SIG-M5 (cell line): ENCODE measurements around the gene CAPNS2.
"Not testable (repeated sequence)": the region's sequence is repeated elsewhere in the genome, so short reads cannot be mapped to it uniquely, and the experiment has no call there.

Experiments
- DNase-seq: peaks from one replicate; lab custom pipeline; 2025; lab: John Stamatoyannopoulos, UW

Gene CAPNS2

GRCh38 chr16:55568207-55568606, 1.7 kb downstream of the CAPNS2 start:
- no peak for DNase-seq

GRCh38 chr16:55569025-55569424, 2.5 kb downstream of the CAPNS2 start:
- no peak for DNase-seq

- no peak for DNase-seq
Measured at GRCh38 chr16:55570159-55570558, 3.7 kb downstream of the CAPNS2 start.

DNA sequence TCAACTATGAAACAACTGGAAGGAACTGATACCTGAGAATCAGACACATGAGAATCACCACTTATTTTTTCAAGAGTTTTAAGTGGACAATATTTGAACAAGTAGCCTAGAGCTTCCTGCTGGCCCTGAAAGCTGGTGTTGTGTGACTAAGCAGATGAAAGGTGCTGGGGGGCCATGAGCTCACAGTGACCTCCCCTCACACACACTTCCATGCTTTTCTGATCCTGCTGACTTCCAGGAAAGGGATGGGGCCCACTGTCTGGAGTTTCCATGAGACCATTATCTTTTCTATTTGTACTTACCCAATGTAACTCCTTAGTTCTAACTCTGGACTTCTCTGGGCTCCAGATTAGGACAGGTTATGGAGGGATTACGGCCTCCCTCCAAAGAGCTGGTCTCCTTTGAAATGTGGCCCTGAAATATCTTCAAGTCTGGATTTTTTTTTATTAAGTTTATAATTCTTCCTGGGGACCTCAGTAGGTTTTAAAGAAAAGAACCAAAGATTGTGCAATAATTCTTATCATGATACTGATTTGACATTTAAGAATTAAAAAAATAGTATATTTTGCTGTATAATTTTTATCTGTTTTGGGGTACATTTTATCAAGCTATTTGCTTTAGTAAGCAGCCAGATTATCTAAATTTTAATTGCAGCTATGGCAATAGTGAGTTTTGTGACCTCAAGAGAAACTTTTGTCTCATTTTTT, 4.9 kb downstream of the CAPNS2 start:
- DNase-seq = no peak

DNA sequence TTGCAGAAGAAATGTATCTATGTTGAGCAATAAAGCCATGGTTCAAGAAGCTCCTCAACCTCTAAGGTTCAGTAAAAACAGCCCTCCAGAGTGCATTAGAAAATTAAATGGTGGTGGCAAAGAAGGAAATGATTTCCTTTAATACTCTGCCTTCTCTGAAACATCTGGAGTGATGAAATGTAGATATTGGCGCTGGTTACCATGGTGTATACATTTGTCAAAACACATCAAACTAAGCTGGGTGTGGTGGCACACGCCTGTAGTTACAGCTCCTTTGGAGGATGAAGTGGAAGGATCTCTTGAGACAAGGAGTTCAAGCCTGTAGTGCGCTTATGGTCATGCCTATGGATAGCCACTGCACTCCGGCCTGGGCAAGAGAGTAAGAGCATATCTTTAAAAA, 6.0 kb downstream of the CAPNS2 start:
- no peak for DNase-seq

GRCh38 chr16:55574811-55575210, 8.3 kb downstream of the CAPNS2 start:
- no peak for DNase-seq

DNA sequence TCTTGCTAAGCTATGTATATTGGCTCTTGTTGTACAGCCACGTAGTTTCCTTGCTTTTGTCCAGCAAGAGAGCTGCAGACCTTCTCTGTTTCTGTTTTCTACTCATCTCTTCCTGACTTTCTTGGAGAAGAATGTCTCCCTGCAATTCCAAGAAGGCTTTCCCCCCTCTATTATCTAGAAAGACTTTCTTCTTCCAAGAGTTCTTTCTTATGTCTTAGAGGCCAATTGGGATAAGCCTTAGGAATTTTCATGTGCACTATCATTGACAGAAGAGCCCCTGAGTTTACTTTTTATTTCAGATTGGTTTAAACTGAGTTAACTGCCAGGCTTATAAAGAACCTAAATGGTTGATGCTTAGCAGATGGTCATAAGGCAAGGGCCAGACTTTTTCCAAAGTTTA, 9.0 kb downstream of the CAPNS2 start:
- DNase-seq = no peak

DNA sequence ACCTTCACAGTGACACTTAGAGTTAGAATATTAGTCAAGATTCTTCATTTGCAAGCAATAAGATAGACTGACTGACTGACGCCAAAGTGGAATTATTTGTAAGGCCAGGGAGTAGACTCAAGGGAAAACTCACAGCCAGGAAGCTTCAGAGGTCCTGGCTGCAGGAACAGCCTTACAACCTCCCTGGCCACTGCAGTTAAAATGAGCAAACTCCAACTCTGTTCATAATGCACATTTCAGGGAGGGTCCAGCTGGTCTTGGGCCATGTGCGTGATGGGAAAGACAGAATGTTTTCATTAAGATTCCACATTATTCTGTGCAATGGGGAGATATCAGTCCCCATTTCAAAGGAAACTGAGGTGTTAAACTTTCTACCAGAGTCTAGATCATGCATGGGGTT, 9.9 kb downstream of the CAPNS2 start:
- DNase-seq = no peak

- DNase-seq = no peak
Measured at GRCh38 chr16:55577887-55578286, 11.4 kb downstream of the CAPNS2 start.

DNA sequence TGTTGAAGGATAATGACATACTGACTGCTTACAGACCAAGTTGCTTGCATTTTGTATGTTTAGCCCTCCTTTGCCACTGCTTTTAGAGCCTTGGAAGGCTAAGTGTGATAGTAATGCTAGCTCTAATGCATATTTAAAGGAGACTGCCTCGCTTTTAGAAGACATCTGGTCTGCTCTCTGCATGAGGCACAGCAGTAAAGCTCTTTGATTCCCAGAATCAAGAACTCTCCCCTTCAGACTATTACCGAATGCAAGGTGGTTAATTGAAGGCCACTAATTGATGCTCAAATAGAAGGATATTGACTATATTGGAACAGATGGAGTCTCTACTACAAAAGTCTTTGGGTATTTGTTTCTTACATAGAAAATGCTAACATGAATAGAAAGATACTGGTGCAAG, 19.1 kb downstream of the CAPNS2 start:
- DNase-seq = no peak

DNA sequence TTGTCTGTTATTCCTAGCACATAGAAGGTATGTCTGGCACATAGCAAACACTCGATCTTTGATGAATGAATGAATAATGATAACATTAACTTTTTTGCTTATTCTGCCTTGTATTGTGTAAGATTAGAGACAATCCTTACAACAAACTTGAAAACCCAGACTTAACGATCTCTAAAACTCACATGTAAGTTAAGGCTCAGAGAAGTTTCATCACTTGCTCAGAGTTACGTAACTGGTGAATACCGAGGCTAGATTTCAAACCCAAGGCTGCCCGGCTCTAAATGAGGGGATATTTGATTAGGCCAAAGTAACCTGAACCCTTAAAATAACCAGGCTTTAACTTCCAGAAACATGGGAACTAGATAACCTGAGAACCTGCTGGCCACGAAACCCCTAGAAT, 22.3 kb downstream of the CAPNS2 start:
- DNase-seq = no peak

GRCh38 chr16:55592306-55592705, 25.8 kb downstream of the CAPNS2 start:
- DNase-seq = no peak

DNA sequence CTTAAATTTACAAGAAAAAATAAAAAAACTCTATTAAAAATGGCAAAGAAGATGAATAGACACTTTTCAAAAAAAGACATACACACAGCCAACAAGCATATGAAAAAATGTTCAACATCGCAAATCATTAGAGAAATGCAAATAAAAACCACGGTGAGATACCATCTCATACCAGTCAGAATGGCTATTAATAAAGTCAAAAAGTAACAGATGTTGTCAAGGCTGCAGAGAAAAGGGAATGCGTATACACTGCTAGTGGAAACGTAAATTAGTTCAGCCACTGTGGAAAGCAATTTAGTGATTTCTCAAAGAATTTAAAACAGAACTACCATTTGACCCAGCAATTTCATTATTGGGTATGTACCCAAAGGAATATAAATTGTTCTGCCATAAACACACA, 31.4 kb downstream of the CAPNS2 start:
- no peak for DNase-seq

- DNase-seq = no peak
Measured at GRCh38 chr16:55605754-55606336, 39.4 kb downstream of the CAPNS2 start.

GRCh38 chr16:55613613-55614335, 47.3 kb downstream of the CAPNS2 start:
- DNase-seq = no peak

DNA sequence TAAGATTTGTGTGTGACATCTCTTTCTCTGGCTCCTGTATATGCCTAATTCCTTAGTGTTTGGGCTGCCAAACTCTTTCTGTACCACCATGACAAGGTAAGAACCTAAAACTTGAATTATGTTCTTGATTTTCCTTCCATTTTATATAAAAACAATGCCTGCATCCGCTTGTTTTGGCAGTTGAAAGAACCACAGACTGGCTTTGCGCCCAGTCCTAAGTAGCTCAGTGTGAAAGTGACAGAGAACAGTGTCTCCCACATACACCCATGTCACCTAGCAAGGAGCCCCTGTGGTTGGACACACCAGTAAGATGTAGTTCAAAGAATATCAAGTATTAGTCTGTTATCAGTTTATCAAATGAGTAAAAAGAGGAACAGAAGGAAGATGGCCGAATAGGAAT, 48.6 kb downstream of the CAPNS2 start:
- DNase-seq = no peak

GRCh38 chr16:55615670-55616069, 49.2 kb downstream of the CAPNS2 start:
- DNase-seq = not testable (repeated sequence)
